ENCODE results near the gene FBN2.

Gene FBN2

DNA sequence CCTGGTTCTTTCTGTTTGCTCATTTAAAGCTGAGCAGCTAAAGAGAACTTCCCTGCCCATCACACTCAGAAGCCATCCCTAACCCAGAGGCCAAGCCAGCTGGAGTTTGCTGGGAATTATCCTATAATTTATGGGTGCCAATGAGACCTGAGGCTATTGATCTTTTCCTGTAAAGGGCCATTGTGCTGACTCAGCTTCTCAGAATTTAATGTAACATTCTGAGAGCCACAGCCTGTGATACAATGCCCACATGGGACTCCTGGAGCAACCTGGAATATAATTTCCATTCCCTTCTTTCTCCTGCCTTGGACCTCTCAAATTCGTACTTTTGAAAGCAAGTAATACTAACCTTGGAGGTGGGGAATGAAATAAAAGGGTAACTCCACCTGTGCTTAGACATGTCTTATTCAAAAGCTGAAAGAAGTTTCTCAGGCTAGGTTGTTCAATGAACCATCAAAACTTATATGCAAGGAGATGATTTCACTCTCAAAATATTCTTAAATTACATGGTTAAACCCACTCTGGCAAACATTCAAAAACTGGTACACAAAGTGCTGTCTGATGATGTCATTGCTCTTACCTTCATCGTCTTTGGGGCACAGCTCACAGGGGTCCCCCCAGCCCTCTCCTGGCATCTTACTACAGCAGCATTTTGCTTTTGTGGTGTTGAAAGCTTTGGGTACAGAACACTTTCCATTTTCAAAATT, 247.7 kb downstream of the FBN2 start:
- Histone ChIP-seq H3K4me3 (ENCODE audit: insufficient read length, low read depth) (no peak overlapping the region), H3K36me3 (ENCODE audit: insufficient read depth, insufficient read length, low read length) (peaks cover 38% of the 10 kb centered on the region), H3K4me1 (ENCODE audit: insufficient read depth, insufficient read length) (no peaks in the 10 kb centered on the region), H3K9ac (ENCODE audit: insufficient read length, low read depth) (no peak overlapping the region), H3K9me3 (ENCODE audit: insufficient read depth, low read length) (no peaks in the 10 kb centered on the region), H3K27me3 (ENCODE audit: insufficient read depth, insufficient read length) (no peaks in the 10 kb centered on the region)
- TF ChIP-seq SUZ12 (IDR thresholded peaks at IDR 0.05; ENCODE audit: extremely low read depth, insufficient read depth, insufficient read length) (no peak), ZNF274 (IDR thresholded peaks at IDR 0.05; ENCODE audit: low read depth, low read length) (no peak), YY1 (IDR thresholded peaks at IDR 0.05; ENCODE audit: insufficient read depth, insufficient read length) (no peak)
- DNase-seq (ENCODE audit: low read depth, low spot score), result no peak

DNA sequence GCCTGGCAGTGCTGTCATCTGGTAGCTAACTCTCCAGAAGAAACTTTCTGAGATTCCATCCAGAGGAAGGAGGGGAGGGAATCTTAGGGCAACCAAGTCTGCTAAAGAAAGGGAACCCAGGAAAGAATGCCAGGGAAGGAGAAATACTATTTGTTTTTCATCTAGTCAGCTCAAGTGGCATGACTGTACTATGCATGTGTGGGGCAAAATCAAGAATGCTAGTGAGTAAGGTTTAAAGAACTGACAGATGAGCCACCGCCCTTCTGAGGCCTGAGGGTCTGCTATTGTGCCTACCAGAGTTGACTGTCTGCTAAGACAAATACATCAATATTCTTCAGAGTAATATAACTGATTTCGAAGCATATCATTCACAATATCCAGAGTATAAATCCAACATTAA, 250.3 kb downstream of the FBN2 start:
- Histone ChIP-seq H3K9ac (ENCODE audit: insufficient read length, low read depth) (no peak overlapping the region), H3K27me3 (ENCODE audit: insufficient read depth, insufficient read length) (no peaks in the 10 kb centered on the region), H3K4me1 (ENCODE audit: insufficient read depth, insufficient read length) (no peaks in the 10 kb centered on the region), H3K4me3 (ENCODE audit: insufficient read length, low read depth) (no peak overlapping the region), H3K9me3 (ENCODE audit: insufficient read depth, low read length) (no peaks in the 10 kb centered on the region), H3K36me3 (ENCODE audit: insufficient read depth, insufficient read length, low read length) (peaks cover 38% of the 10 kb centered on the region)
- no peak for DNase-seq (ENCODE audit: low read depth, low spot score)
- no peak for TF ChIP-seq ZNF274 (IDR thresholded peaks at IDR 0.05; ENCODE audit: low read depth, low read length)

DNA sequence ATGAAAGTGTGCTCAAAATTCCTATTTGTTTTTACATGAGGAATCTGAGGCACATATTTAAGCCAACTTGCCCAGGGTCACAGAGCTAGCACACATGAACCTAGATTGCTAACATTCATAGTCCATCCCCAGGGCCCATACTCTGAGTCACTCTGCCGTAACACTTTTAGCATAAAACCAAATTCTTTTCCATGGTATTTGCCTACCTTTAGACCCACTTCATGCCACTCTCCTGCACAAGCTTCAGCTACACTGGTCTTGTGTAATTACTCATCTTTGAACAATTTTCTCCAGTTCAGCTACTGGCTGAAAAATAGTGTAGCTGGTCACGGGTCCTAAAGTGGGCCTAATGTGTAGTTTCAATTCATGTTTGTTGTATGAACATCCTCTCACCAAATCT, 253.8 kb downstream of the FBN2 start:
- DNase-seq (ENCODE audit: low read depth, low spot score), result no peak
- H3K27me3 ChIP-seq (ENCODE audit: insufficient read depth, insufficient read length), result no peaks in the 10 kb centered on the region
- H3K4me3 ChIP-seq (ENCODE audit: insufficient read length, low read depth), result no peak overlapping the region
- H3K36me3 ChIP-seq (ENCODE audit: insufficient read depth, insufficient read length, low read length), result peaks cover 38% of the 10 kb centered on the region
- TF ChIP-seq YY1 (IDR thresholded peaks at IDR 0.05; ENCODE audit: insufficient read depth, insufficient read length), result no peak
- TF ChIP-seq SUZ12 (IDR thresholded peaks at IDR 0.05; ENCODE audit: extremely low read depth, insufficient read depth, insufficient read length), result no peak
- TF ChIP-seq ZNF274 (IDR thresholded peaks at IDR 0.05; ENCODE audit: low read depth, low read length), result no peak
- H3K9me3 ChIP-seq (ENCODE audit: insufficient read depth, low read length), result no peaks in the 10 kb centered on the region
- no peaks in the 10 kb centered on the region for H3K4me1 ChIP-seq (ENCODE audit: insufficient read depth, insufficient read length)
- H3K9ac ChIP-seq (ENCODE audit: insufficient read length, low read depth), result no peak overlapping the region

DNA sequence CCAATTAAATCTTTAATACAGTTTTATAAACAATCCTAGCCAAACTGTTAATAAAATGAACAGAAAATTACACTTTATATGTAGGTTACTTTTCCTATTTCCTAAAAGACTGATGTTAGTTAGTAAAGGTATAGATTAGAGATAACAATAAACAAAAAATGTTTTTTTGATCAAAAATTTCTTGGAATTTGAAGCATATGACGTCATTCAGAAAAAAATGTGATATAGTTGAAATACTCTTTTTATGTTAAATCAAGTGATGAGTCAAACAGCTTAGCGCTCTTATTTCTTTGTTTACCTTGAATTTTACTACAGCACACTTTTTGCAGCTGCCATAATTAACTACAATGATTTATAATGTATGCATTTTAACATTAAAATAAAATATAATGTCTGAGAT, 258.7 kb downstream of the FBN2 start:
- DNase-seq (ENCODE audit: low read depth, low spot score), result no peak
- H3K9me3 ChIP-seq (ENCODE audit: insufficient read depth, low read length), result no peaks in the 10 kb centered on the region
- no peaks in the 10 kb centered on the region for H3K4me1 ChIP-seq (ENCODE audit: insufficient read depth, insufficient read length)
- no peak for TF ChIP-seq SUZ12 (IDR thresholded peaks at IDR 0.05; ENCODE audit: extremely low read depth, insufficient read depth, insufficient read length)
- no peak for TF ChIP-seq YY1 (IDR thresholded peaks at IDR 0.05; ENCODE audit: insufficient read depth, insufficient read length)
- TF ChIP-seq ZNF274 (IDR thresholded peaks at IDR 0.05; ENCODE audit: low read depth, low read length), result no peak
- peaks cover 30% of the 10 kb centered on the region for H3K36me3 ChIP-seq (ENCODE audit: insufficient read depth, insufficient read length, low read length)
- no peak overlapping the region for H3K4me3 ChIP-seq (ENCODE audit: insufficient read length, low read depth)
- no peak overlapping the region for H3K9ac ChIP-seq (ENCODE audit: insufficient read length, low read depth)
- H3K27me3 ChIP-seq (ENCODE audit: insufficient read depth, insufficient read length), result no peaks in the 10 kb centered on the region

DNA sequence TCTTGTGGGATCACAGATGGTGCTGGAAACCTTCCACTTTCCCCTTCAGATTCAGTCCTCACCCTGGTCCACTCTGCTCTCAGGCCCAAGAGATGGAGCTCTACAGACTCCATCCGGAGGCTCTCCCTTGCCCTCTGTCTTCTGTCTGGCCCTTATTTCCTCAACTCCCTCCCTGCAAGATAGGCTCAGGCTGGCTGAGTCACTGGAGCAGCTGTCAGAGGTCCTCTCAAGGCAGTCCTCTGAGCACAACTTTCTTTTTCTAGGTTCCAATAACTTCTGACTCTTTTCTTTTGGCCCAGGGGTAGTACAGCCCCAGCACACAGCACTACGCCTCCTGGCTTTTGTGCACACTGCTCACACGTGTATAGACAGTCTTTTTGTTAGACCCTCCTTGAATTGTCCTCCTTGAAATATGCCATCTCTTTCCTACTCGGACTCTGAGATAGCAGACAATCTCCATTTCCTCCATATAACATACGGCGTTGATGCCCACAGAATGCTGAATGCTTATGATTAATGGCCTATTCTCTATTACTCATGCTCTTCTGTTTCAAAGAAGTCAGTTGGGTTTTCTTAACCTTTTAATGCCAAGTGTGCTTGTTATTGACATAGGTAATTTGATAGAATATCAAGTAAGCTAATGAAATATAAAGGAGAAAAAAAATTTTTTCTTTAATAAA, 261.4 kb downstream of the FBN2 start:
- H3K27me3 ChIP-seq (ENCODE audit: insufficient read depth, insufficient read length), result no peaks in the 10 kb centered on the region
- H3K36me3 ChIP-seq (ENCODE audit: insufficient read depth, insufficient read length, low read length), result peaks cover 42% of the 10 kb centered on the region
- H3K4me3 ChIP-seq (ENCODE audit: insufficient read length, low read depth), result no peak overlapping the region
- H3K9ac ChIP-seq (ENCODE audit: insufficient read length, low read depth), result no peak overlapping the region
- TF ChIP-seq YY1 (IDR thresholded peaks at IDR 0.05; ENCODE audit: insufficient read depth, insufficient read length), result no peak
- no peak for TF ChIP-seq SUZ12 (IDR thresholded peaks at IDR 0.05; ENCODE audit: extremely low read depth, insufficient read depth, insufficient read length)
- TF ChIP-seq ZNF274 (IDR thresholded peaks at IDR 0.05; ENCODE audit: low read depth, low read length), result no peak
- H3K4me1 ChIP-seq (ENCODE audit: insufficient read depth, insufficient read length), result no peaks in the 10 kb centered on the region
- no peak for DNase-seq (ENCODE audit: low read depth, low spot score)
- H3K9me3 ChIP-seq (ENCODE audit: insufficient read depth, low read length), result no peaks in the 10 kb centered on the region

DNA sequence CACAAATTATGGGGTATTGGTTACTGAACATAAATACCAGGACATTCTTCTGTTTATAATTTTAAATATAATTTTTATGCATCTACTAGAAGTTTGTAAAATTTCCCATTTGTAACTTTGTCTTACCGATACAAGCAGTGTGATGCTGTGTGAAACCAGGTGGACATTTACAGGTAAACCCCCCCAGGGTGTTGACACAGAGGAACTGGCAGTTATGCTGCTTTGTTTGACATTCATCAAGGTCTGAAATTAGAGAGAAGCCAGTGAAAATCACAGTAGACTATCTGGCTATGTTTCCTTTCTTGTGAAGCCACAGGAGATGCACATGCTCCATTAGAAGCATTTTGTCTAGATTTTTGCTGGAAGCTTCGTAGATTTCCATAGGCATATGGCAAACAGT, 263.6 kb downstream of the FBN2 start:
- DNase-seq (ENCODE audit: low read depth, low spot score), result no peak
- Histone ChIP-seq H3K9me3 (ENCODE audit: insufficient read depth, low read length) (no peaks in the 10 kb centered on the region), H3K4me3 (ENCODE audit: insufficient read length, low read depth) (no peak overlapping the region), H3K4me1 (ENCODE audit: insufficient read depth, insufficient read length) (no peaks in the 10 kb centered on the region), H3K9ac (ENCODE audit: insufficient read length, low read depth) (no peak overlapping the region), H3K27me3 (ENCODE audit: insufficient read depth, insufficient read length) (no peaks in the 10 kb centered on the region), H3K36me3 (ENCODE audit: insufficient read depth, insufficient read length, low read length) (peaks cover 32% of the 10 kb centered on the region)
- no peak for TF ChIP-seq ZNF274 (IDR thresholded peaks at IDR 0.05; ENCODE audit: low read depth, low read length)

DNA sequence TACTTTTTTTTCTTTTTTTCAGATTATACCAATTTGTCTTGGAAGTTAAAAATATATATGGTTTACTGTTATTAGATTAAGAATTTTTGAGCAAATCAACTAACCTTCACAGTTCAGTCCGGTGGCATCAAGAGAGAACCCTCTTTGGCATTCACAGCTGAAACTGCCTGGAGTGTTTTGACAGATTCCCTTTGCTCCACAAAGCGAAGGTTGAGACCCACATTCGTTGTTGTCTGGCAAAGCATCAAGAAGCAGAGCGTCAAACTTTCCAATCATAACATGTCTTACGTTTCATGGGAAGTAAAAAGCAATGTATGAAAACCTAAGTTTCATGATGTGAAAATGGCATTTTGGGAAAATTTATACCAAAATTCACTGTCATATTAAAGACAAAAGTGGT, 264.3 kb downstream of the FBN2 start:
- no peaks in the 10 kb centered on the region for H3K4me1 ChIP-seq (ENCODE audit: insufficient read depth, insufficient read length)
- H3K4me3 ChIP-seq (ENCODE audit: insufficient read length, low read depth), result no peak overlapping the region
- H3K27me3 ChIP-seq (ENCODE audit: insufficient read depth, insufficient read length), result no peaks in the 10 kb centered on the region
- peaks cover 32% of the 10 kb centered on the region for H3K36me3 ChIP-seq (ENCODE audit: insufficient read depth, insufficient read length, low read length)
- no peak for DNase-seq (ENCODE audit: low read depth, low spot score)
- TF ChIP-seq ZNF274 (IDR thresholded peaks at IDR 0.05; ENCODE audit: low read depth, low read length), result no peak
- no peak for TF ChIP-seq YY1 (IDR thresholded peaks at IDR 0.05; ENCODE audit: insufficient read depth, insufficient read length)
- no peak for TF ChIP-seq SUZ12 (IDR thresholded peaks at IDR 0.05; ENCODE audit: extremely low read depth, insufficient read depth, insufficient read length)
- H3K9ac ChIP-seq (ENCODE audit: insufficient read length, low read depth), result no peak overlapping the region
- no peaks in the 10 kb centered on the region for H3K9me3 ChIP-seq (ENCODE audit: insufficient read depth, low read length)
